GM12864 (cell line): ENCODE data around the gene CHST13.

ENCODE experiments used
- DNase-seq: peaks from one replicate; pipeline ENCODE4 v3.0.0-alpha.2; 2011; ENCODE audit warnings: low read depth
- H3K4me3 ChIP-seq: 2 replicates; pipeline ENCODE4 v1.5.1; 2011; ENCODE audit warnings: mild to moderate bottlenecking, low read depth, low read length, control low read depth
- CTCF ChIP-seq: IDR thresholded peaks from 2 replicates; pipeline ENCODE4 v1.5.1; 2011; ENCODE audit warnings: low read depth, mild to moderate bottlenecking, moderate library complexity, low read length, control low read depth, inconsistent platforms; ENCODE audit errors: missing control alignments

Gene CHST13

GRCh38 chr3:126525091-126525852, 1.3 kb downstream of the CHST13 start:
- no peak for DNase-seq
- TF ChIP-seq CTCF = no peak
- no peak overlapping the region for H3K4me3 ChIP-seq

GRCh38 chr3:126525853-126526667, 2.1 kb downstream of the CHST13 start:
- no peak overlapping the region for H3K4me3 ChIP-seq
- no peak for TF ChIP-seq CTCF
- DNase-seq = no peak

GRCh38 chr3:126526668-126527005, 2.7 kb downstream of the CHST13 start:
- no peak overlapping the region for H3K4me3 ChIP-seq
- no peak for TF ChIP-seq CTCF
- DNase-seq = no peak

- DNase-seq = no peak
- H3K4me3 ChIP-seq = no peak overlapping the region
- TF ChIP-seq CTCF = no peak
These were observed 3.1 kb downstream of the CHST13 start for GRCh38 chr3:126527006-126527405.

- DNase-seq = no peak
These were observed 3.7 kb downstream of the CHST13 start for GRCh38 chr3:126527455-126528211.

GRCh38 chr3:126528419-126528799, 4.5 kb downstream of the CHST13 start:
- no peak overlapping the region for H3K4me3 ChIP-seq
- no peak for DNase-seq
- no peak for TF ChIP-seq CTCF

More at GRCh38 chr3:126527455-126528211, 3.7 kb downstream of the CHST13 start:
- H3K4me3 ChIP-seq = no peak overlapping the region
- no peak for TF ChIP-seq CTCF
